K562 (cell line): ENCODE data around the gene DPP10. TPM values are rescaled to one million over a fixed set of nuclear protein-coding genes. Genes with fewer than 3 reads are reported as not detected.

Experiments used
- ATAC-seq: fragments of 200-7000 bp; cut with Tn5 transposase; 3 replicates; pipeline ENCODE4 v1.9.1; 2020; ENCODE audit warnings: moderate library complexity
- BruUV-seq: library from RNA; stranded (reverse); fragments of 400-500 nt; replicated peaks from 2 replicates; lab custom pipeline; 2021; lab: Mats Ljungman, UMichigan
- CTCF ChIA-PET: fragments of 300-600 bp; formaldehyde crosslinking; extraction: SDS; loops from one replicate; lab custom pipeline; 2021; ENCODE audit warnings: low intra/inter-chr PET ratio; lab: Yijun Ruan, JAX
- POLR2A ChIA-PET: fragments of 300-600, 350-650 bp; sonication (Branson Sonifier 250); formaldehyde crosslinking; extraction: SDS; loops from one replicate; lab custom pipeline; 2021; ENCODE audit warnings: antibody characterized with exemption, inconsistent platforms; lab: Yijun Ruan, JAX
- DNase-seq, 4 experiments: peaks; one replicate each; pipeline versions ENCODE4 v3.0.0 to v3.0.0-alpha.2; 2011 to 2018; ENCODE audit warnings: low spot score in 3 of 4, mixed read lengths in 3 of 4; ENCODE audit errors: extremely low read depth in 1 of 4
- FAIRE-seq: peaks from 2 replicates; lab custom pipeline; 2011; peaks lifted over from hg19 to GRCh38; lab: Jason Lieb, UNC
- H2AFZ ChIP-seq: 2 replicates; pipeline ENCODE4 v1.6.0; 2011; ENCODE audit warnings: low read depth, low read length, control low read depth, inconsistent platforms
- H3K27ac ChIP-seq: fragments of 200-600 bp; 3 replicates; pipeline ENCODE4 v1.8.0; 2011; ENCODE audit warnings: low read depth, mild to moderate bottlenecking, control low read depth, inconsistent platforms, low read length, moderate library complexity, mixed read lengths; ENCODE audit errors: extremely low read depth
- H3K27me3 ChIP-seq, 2 experiments: fragments of 300-600 bp in 1 of 2; 2 replicates in 1 of 2; 3 replicates in 1 of 2; pipeline versions ENCODE4 v1.6.0 to v1.8.0; 2011; ENCODE audit warnings: inconsistent platforms in 2 of 2, low read length in 2 of 2, mild to moderate bottlenecking in 1 of 2, mixed read lengths in 1 of 2, moderate library complexity in 1 of 2; ENCODE audit not compliant: control insufficient read depth in 2 of 2, insufficient read depth in 2 of 2
- H3K36me3 ChIP-seq: fragments of 300-600 bp; 3 replicates; pipeline ENCODE4 v1.8.0; 2011; ENCODE audit warnings: mild to moderate bottlenecking, low read length, inconsistent platforms; ENCODE audit not compliant: control insufficient read depth, insufficient read depth
- H3K4me1 ChIP-seq, 2 experiments: fragments of 200-600 bp in 1 of 2; replicated peaks in 1 of 2; 2 replicates in 1 of 2; 3 replicates in 1 of 2; pipeline versions ENCODE4 v1.5.1 to v1.8.0; 2011; ENCODE audit warnings: inconsistent platforms in 2 of 2, low read length in 2 of 2, mild to moderate bottlenecking in 1 of 2, mixed read lengths in 1 of 2, moderate library complexity in 1 of 2; ENCODE audit not compliant: control insufficient read depth in 2 of 2, insufficient read depth in 2 of 2
- H3K4me2 ChIP-seq: 2 replicates; pipeline ENCODE4 v1.6.1; 2011; ENCODE audit warnings: low read length, control low read depth, inconsistent platforms, mixed read lengths; ENCODE audit not compliant: insufficient read depth
- H3K4me3 ChIP-seq: fragments of 200-600 bp; sonication (generic), shearing (Covaris generic); 2 replicates; pipeline ENCODE4 v1.5.1; 2016; ENCODE audit warnings: control low read depth, inconsistent platforms
- H3K79me2 ChIP-seq: fragments of 200-600 bp; 3 replicates; pipeline ENCODE4 v1.8.0; 2011; ENCODE audit warnings: low read length, inconsistent platforms; ENCODE audit not compliant: control insufficient read depth, insufficient read depth
- H3K9ac ChIP-seq, 2 experiments: 2 replicates each; pipeline versions ENCODE4 v1.6.0 to v1.6.1; 2011; ENCODE audit warnings: low read depth in 2 of 2, low read length in 2 of 2, control low read depth in 1 of 2, inconsistent platforms in 1 of 2, mild to moderate bottlenecking in 1 of 2, mixed read lengths in 1 of 2; ENCODE audit not compliant: insufficient read depth in 1 of 2
- H3K9me1 ChIP-seq: one replicate; pipeline ENCODE4 v1.6.0; 2011; ENCODE audit warnings: inconsistent platforms, mild to moderate bottlenecking, low read length, moderate library complexity; ENCODE audit not compliant: control insufficient read depth, insufficient read depth
- H3K9me3 ChIP-seq: replicated peaks from 2 replicates; pipeline ENCODE4 v1.5.1; 2011; ENCODE audit warnings: low read depth, low read length, inconsistent platforms; ENCODE audit not compliant: control insufficient read depth, insufficient read depth
- H4K20me1 ChIP-seq: replicated peaks from 2 replicates; pipeline ENCODE4 v1.6.1; 2011; ENCODE audit warnings: low read length, inconsistent platforms, mixed read lengths; ENCODE audit not compliant: control insufficient read depth, insufficient read depth
- HNRNPK ChIP-seq: fragments of 200-400 bp; formaldehyde crosslinking; IDR thresholded peaks from one replicate; pipeline ENCODE4 v1.6.1; 2018; ENCODE audit warnings: mild to moderate bottlenecking, low read depth, low read length; ENCODE audit not compliant: poor library complexity, severe bottlenecking
- MAFK ChIP-seq: IDR thresholded peaks from 2 replicates; pipeline ENCODE4 v1.6.1; 2011; ENCODE audit warnings: low read length, improper control_type of control experiment
- NFXL1 ChIP-seq: fragments of 450-650 bp; formaldehyde crosslinking; IDR thresholded peaks from 2 replicates; pipeline ENCODE4 v1.4.0; 2021; ENCODE audit warnings: mild to moderate bottlenecking
- NONO ChIP-seq, 2 experiments: fragments of 200-400 bp in 1 of 2; fragments of 450-650 bp in 1 of 2; formaldehyde crosslinking in 1 of 2; IDR thresholded peaks; 2 replicates each; pipeline ENCODE4 v1.6.1; 2017; ENCODE audit warnings: low read depth in 2 of 2, mild to moderate bottlenecking in 2 of 2, moderate library complexity in 2 of 2, low read length in 1 of 2
- REST ChIP-seq, 2 experiments: fragments of 450-650 bp; formaldehyde crosslinking in 1 of 2; IDR thresholded peaks; 2 replicates each; pipeline versions ENCODE4 v1.4.0 to v1.6.1; 2014 to 2020; ENCODE audit warnings: mild to moderate bottlenecking in 2 of 2, borderline replicate concordance in 1 of 2, low read depth in 1 of 2
- ZNF239 ChIP-seq: fragments of 250-450 bp; sonication (Bioruptor Pico); IDR thresholded peaks from 2 replicates; pipeline ENCODE4 v1.4.0; 2020; ENCODE audit warnings: mild to moderate bottlenecking
- ZNF77 ChIP-seq: fragments of 250-450 bp; sonication (Bioruptor Pico); IDR thresholded peaks from 2 replicates; pipeline ENCODE4 v1.5.0; 2020
- whole genome bisulfite sequencing: fragments of 100-300 bp; shearing (Covaris generic); methylation state at CpG from one replicate; pipeline ENCODE4 v1.1.6; 2016; ENCODE audit warnings: low coverage, mixed read lengths; ENCODE audit not compliant: insufficient coverage; ENCODE audit errors: missing lambda C conversion rate; 5-methylcytosine and 5-hydroxymethylcytosine counted together
- in situ Hi-C: fragments of 300-500 bp; cut with MboI; formaldehyde crosslinking; loops from 4 replicates; pipeline ENCODE4 v1.15.0; 2018; ENCODE audit warnings: inconsistent platforms, mixed read lengths
- intact Hi-C: fragments of 100-400 bp; cut with micrococcal nuclease; formaldehyde crosslinking; loops from 2 replicates; pipeline ENCODE4 v1.14.2; 2022
- polyA plus RNA-seq, 8 experiments: library from polyadenylated mRNA; depleted of rRNA in 4 of 8; stranded (reverse) in 5 of 8; unstranded in 3 of 8; fragments of >200 nt; fragmentation: Nextera tagmentation in 2 of 8; fragmentation: Illumina TruSeq in 1 of 8; extraction: Ambion mirVana in 2 of 8; extraction: Trizol in 1 of 8; gene quantifications; 2 replicates each; pipeline versions ENCODE4 v1.2.1 to v1.2.3, GENCODE V29; 2011 to 2014; ENCODE audit warnings: inconsistent platforms in 1 of 8, missing spikeins in 1 of 8
- total RNA-seq, 7 experiments: library from RNA; depleted of rRNA in 6 of 7; stranded (reverse); fragments of >200 nt in 6 of 7; fragmentation: Illumina TruSeq in 2 of 7; extraction: Trizol in 2 of 7; gene quantifications; 2 replicates each; pipeline versions ENCODE4 v1.2.1 to v1.2.3, GENCODE V29; 2011 to 2021; ENCODE audit warnings: low replicate concordance in 1 of 7

DPP10 gene
- total and polyA plus RNA-seq, 9 of the 15 experiments (the other 6 are each of a cell fraction or from before 2014, with no cell fraction given) = not detected

- FAIRE-seq = no peak
- in situ Hi-C loops = no loop called here
- WGBS = 0% methylated on average over 1 of the region's 1 CpG
Observed at GRCh38 chr2:115694651-115695050, 1252.2 kb downstream of the DPP10 start.

GRCh38 chr2:115733190-115733775, 1290.8 kb downstream of the DPP10 start:
- CTCF ChIA-PET = no interaction called here
- intact Hi-C loops = no loop called here
- 2% methylated on average over 3 of the region's 3 CpGs for WGBS

More at GRCh38 chr2:115694651-115695050, 1252.2 kb downstream of the DPP10 start:
- H3K27ac ChIP-seq = no peak overlapping the region
- no peaks in the 10 kb centered on the region for H4K20me1 ChIP-seq
- TF ChIP-seq HNRNPK = no peak
- intact Hi-C loops = no loop called here
- ChIA-PET POLR2A (no interaction called here), CTCF (no interaction called here)
- H3K27me3 ChIP-seq = no peaks in the 10 kb centered on the region
- BruUV-seq = no TSS peak
- no peaks in the 10 kb centered on the region for H3K4me1 ChIP-seq
- H3K4me3 ChIP-seq = no peak overlapping the region
- H3K9me3 ChIP-seq = no peaks in the 10 kb centered on the region
- H3K9me1 ChIP-seq = no peaks in the 10 kb centered on the region
- H3K4me2 ChIP-seq = no peak overlapping the region
- ATAC-seq = no peak
- no peaks in the 10 kb centered on the region for H3K36me3 ChIP-seq
- H2AFZ ChIP-seq = no peak overlapping the region
- no peaks in the 10 kb centered on the region for H3K79me2 ChIP-seq
- no peak for DNase-seq
- H3K9ac ChIP-seq = no peak overlapping the region

More at GRCh38 chr2:115733190-115733775, 1290.8 kb downstream of the DPP10 start:
- Histone ChIP-seq H3K4me3 (no peak overlapping the region), H3K27ac (no peak overlapping the region), H3K27me3 (no peaks in the 10 kb centered on the region), H3K9ac (no peak overlapping the region), H4K20me1 (no peaks in the 10 kb centered on the region), H3K79me2 (no peaks in the 10 kb centered on the region), H3K36me3 (no peaks in the 10 kb centered on the region), H3K9me3 (no peaks in the 10 kb centered on the region; the same call in 1 of the 2 replicates), H3K4me2 (no peak overlapping the region), H3K9me1 (no peaks in the 10 kb centered on the region), H3K4me1 (no peaks in the 10 kb centered on the region), H2AFZ (no peak overlapping the region)
- TF ChIP-seq ZNF239 (CRISPR knock-in tag) = no peak
- TF ChIP-seq NFXL1 (CRISPR knock-in tag) = no peak
- TF ChIP-seq REST (IDR thresholded peaks at IDR 0.05; ENCODE audit: borderline replicate concordance) = no peak
- TF ChIP-seq REST (CRISPR knock-in tag; IDR thresholded peaks at IDR 0.05; ENCODE audit: low read depth) = no peak
- TF ChIP-seq NONO (IDR thresholded peaks at IDR 0.05; ENCODE audit: low read depth in 2 of 2, low read length in 1 of 2) = no peak
- TF ChIP-seq MAFK = no peak
- no peak for TF ChIP-seq ZNF77 (CRISPR knock-in tag)
- in situ Hi-C loops = no loop called here
- ATAC-seq (no peak), FAIRE-seq (no peak), DNase-seq (no peak)
- no TSS peak for BruUV-seq
- POLR2A ChIA-PET = no interaction called here
